Psoas muscle (tissue), 8 donors: ENCODE data around the gene METTL26. TPM values are rescaled to one million over a fixed set of nuclear protein-coding genes. Genes with fewer than 3 reads are reported as not detected.
A peak's percentile ranks its signal among the peaks of the same experiment; 100 is the strongest.

ENCODE experiments used
- ATAC-seq, 4 donors: fragments of 200-7000 bp; cut with Tn5 transposase; one replicate each; pipeline ENCODE4 v1.9.1; 2020; ENCODE audit warnings: moderate library complexity in 3 of 4, mild to moderate bottlenecking in 2 of 4
- DNase-seq, 2 donors: peaks; one replicate each; pipeline ENCODE4 v3.0.0-alpha.2; 2020
- H3K27ac ChIP-seq: fragments of 200-600 bp; one replicate; pipeline ENCODE4 v1.8.0; 2022
- H3K27me3 ChIP-seq, 3 donors: fragments of 200-600 bp in 1 of 3; one replicate each; pipeline versions ENCODE4 v1.6.1 to v1.8.0; 2013 to 2022; ENCODE audit warnings: low read length in 2 of 3, mild to moderate bottlenecking in 2 of 3, moderate library complexity in 1 of 3; ENCODE audit not compliant: insufficient read depth in 3 of 3
- H3K36me3 ChIP-seq, 2 donors: fragments of 200-600 bp in 1 of 2; one replicate each; pipeline versions ENCODE4 v1.6.1 to v1.8.0; 2013 to 2022; ENCODE audit warnings: low read depth in 1 of 2, mild to moderate bottlenecking in 1 of 2, moderate library complexity in 1 of 2; ENCODE audit not compliant: insufficient read depth in 1 of 2
- H3K4me1 ChIP-seq: fragments of 200-600 bp; one replicate; pipeline ENCODE4 v1.8.0; 2022
- H3K4me3 ChIP-seq: fragments of 200-600 bp; one replicate; pipeline ENCODE4 v1.8.0; 2022; ENCODE audit warnings: mild to moderate bottlenecking
- H3K9me3 ChIP-seq: fragments of 200-600 bp; one replicate; pipeline ENCODE4 v1.8.0; 2022
- CTCF ChIP-seq: fragments of 200-600 bp; IDR thresholded peaks from one replicate; pipeline ENCODE4 v1.8.0; 2022; ENCODE audit warnings: antibody characterized with exemption
- WGBS, 3 donors: extraction: QIAGEN DNeasy Blood & Tissue Kit; methylation state at CpG; one replicate each; pipeline versions ENCODE4 v1.1.6 to v1.1.7; 2013; 5-methylcytosine and 5-hydroxymethylcytosine counted together
- intact Hi-C, 2 donors: fragments of 100-400 bp; cut with DNase I; formaldehyde crosslinking; loops; one replicate each; pipeline versions ENCODE4 v1.11.0 to v1.14.2; 2022
- polyA plus RNA-seq, 3 donors: library from polyadenylated mRNA; stranded (reverse); fragments of 200-250 nt; gene quantifications; one replicate each; pipeline ENCODE4 v1.2.3, GENCODE V29; 2013
- total RNA-seq, 4 donors: library from RNA; stranded (reverse); fragmentation: NEBNext Ultra II Directional in 2 of 4; extraction: Animal tissue kit (Norgen Biotek cat#: 25700) in 2 of 4; gene quantifications; one replicate each; pipeline versions ENCODE4 v1.2.1 to v1.2.4, GENCODE V29; 2021 to 2023
- donor health status: healthy with polysubstance abuse.
- donor health status: DM: no; HTN: no; CAD: no; lungs with moderate emphysema.
- donor health status: Bipolar disorder and iron deficiency.
- donor health status: healthy.
- donor health status: DM: yes; HTN: yes; CAD: no.
- donor health status: DM: no; HTN: no; CAD: no.
- donor health status: DM: no; HTN: no; CAD: no.
- donor health status: DM: yes; HTN: yes; CAD: no.

Gene METTL26
- total and polyA plus RNA-seq, 7 donors: 42.4 to 97.8 (median 55.6) TPM

GRCh38 chr16:630249-630814 lies 5.8 kb downstream of the METTL26 start:
- TF ChIP-seq CTCF: no peak
- H3K27me3 ChIP-seq: no peaks in the 10 kb centered on the region
- ATAC-seq (no peak), DNase-seq (peak; percentile 30 to 48)
- intact Hi-C loops: loop anchor here in 1 of 2 donors (5.0 kb wide), 1 partner anchor 38 kb away; the partner anchor contains the start of gene RAB40C
- H3K4me3 ChIP-seq: no peak overlapping the region
- H3K27ac ChIP-seq: peak overlapping the region; percentile 4
- no peaks in the 10 kb centered on the region for H3K9me3 ChIP-seq
- peaks cover 0 to 44% of the 10 kb centered on the region in 2 donors for H3K36me3 ChIP-seq
- 44 to 52% (median 46%) methylated on average over 27 to 29 of the region's 29 CpGs for WGBS, 3 donors
- peaks cover 31% of the 10 kb centered on the region for H3K4me1 ChIP-seq

DNA sequence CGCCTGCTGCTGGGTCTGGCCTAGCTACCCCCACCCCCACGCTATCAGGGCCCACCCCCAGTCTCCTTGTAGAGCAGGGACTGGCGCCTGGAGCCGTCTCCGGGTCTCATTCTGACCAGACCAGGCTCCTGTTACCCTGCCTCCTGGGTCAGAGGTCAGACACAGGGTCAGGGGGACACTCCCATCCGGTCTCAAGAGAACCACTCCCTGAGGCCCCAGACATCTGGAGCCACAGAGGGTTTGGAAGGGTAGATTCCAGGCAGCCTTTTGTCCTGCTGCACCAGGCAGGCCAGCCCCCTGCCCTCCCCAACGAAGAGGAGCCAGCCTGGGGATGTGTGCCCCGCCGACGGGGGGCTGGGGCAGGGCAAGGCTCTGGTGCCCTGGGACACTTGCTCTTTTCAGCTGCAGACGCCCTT lies 6.3 kb downstream of the METTL26 start:
- Histone ChIP-seq H3K27me3 (no peaks in the 10 kb centered on the region), H3K27ac (peak overlapping the region; percentile 4), H3K9me3 (no peaks in the 10 kb centered on the region), H3K4me3 (no peak overlapping the region), H3K4me1 (peaks cover 26% of the 10 kb centered on the region), H3K36me3 (peaks cover 0 to 46% of the 10 kb centered on the region in 2 donors)
- TF ChIP-seq CTCF: no peak
- ATAC-seq (peak in 1 of 4 donors; percentile 1), DNase-seq (peak in 1 of 2 donors; percentile 23)
- intact Hi-C loops: loop anchor here (5.0 kb wide), 1 partner anchor 38 kb away; the partner anchor contains the start of gene RAB40C (in 2 of the 2)
- WGBS, 3 donors: 42 to 51% (median 43%) methylated on average over 10 to 11 of the region's 11 CpGs

- peak; percentile 32 to 65 for DNase-seq
- ATAC-seq: peak in 3 of 4 donors; percentile 6 to 20 (median 17)
- H3K36me3 ChIP-seq: peaks cover 0 to 43% of the 10 kb centered on the region in 2 donors
- 47 to 58% (median 55%) methylated on average over 28 to 29 of the region's 29 CpGs for WGBS, 3 donors
- peak overlapping the region; percentile 4 for H3K27ac ChIP-seq
- no peak for TF ChIP-seq CTCF
- H3K4me1 ChIP-seq: peaks cover 25% of the 10 kb centered on the region
- H3K4me3 ChIP-seq: no peak overlapping the region
- H3K27me3 ChIP-seq: no peaks in the 10 kb centered on the region
- intact Hi-C loops: loop anchor here in 1 of 2 donors (5.0 kb wide), 1 partner anchor 37 kb away; the partner anchor contains the start of gene RAB40C
- H3K9me3 ChIP-seq: no peaks in the 10 kb centered on the region
These were observed 6.8 kb downstream of the METTL26 start for GRCh38 chr16:629185-629832.

- no peak overlapping the region for H3K4me3 ChIP-seq
- ATAC-seq (no peak), DNase-seq (peak; percentile 16 to 57)
- no peaks in the 10 kb centered on the region for H3K9me3 ChIP-seq
- H3K36me3 ChIP-seq: peaks cover 0 to 35% of the 10 kb centered on the region in 2 donors
- no peak for TF ChIP-seq CTCF
- H3K4me1 ChIP-seq: peaks cover 25% of the 10 kb centered on the region
- intact Hi-C loops: loop anchor here in 1 of 2 donors (5.0 kb wide), 1 partner anchor 36 kb away; the partner anchor contains the start of gene RAB40C
- 86 to 93% (median 88%) methylated on average over 33 of the region's 33 CpGs for WGBS, 3 donors
- H3K27me3 ChIP-seq: no peaks in the 10 kb centered on the region
- H3K27ac ChIP-seq: no peak overlapping the region
These were observed 7.6 kb downstream of the METTL26 start for GRCh38 chr16:628321-629061.
